AG20443 (cell line): ENCODE results near the gene ITPR2.
A peak's percentile ranks its signal among the peaks of the same experiment; 100 is the strongest.
"Not testable (repeated sequence)": the region's sequence is repeated elsewhere in the genome, so short reads cannot be mapped to it uniquely, and the experiment has no call there.

Experiments
- DNase-seq: peaks from one replicate; pipeline ENCODE4 v3.0.0; 2012; ENCODE audit warnings: low spot score, mixed read lengths

Gene ITPR2

GRCh38 chr12:26832822-26833742 is at the start of gene ITPR2:
TSS of gene ITPR2 (minus strand) at chr12:26833194. CDS start at chr12:26832781, 413 bp downstream.
- peak; percentile 98 for DNase-seq

GRCh38 chr12:26880625-26881024 is 47.6 kb upstream of the ITPR2 start:
- no peak for DNase-seq

GRCh38 chr12:26878661-26879119 is 45.7 kb upstream of the ITPR2 start:
- DNase-seq: peak; percentile 40

GRCh38 chr12:26874501-26875296 is 41.7 kb upstream of the ITPR2 start:
- no peak for DNase-seq

GRCh38 chr12:26872625-26873024 is 39.6 kb upstream of the ITPR2 start:
- no peak for DNase-seq

GRCh38 chr12:26871985-26872384 is 39.0 kb upstream of the ITPR2 start:
- no peak for DNase-seq

GRCh38 chr12:26870491-26871419 is 37.8 kb upstream of the ITPR2 start:
- DNase-seq: peak; percentile 29

- no peak for DNase-seq
Observed at GRCh38 chr12:26869908-26870459, 37.0 kb upstream of the ITPR2 start.

GRCh38 chr12:26869104-26869494 is 36.1 kb upstream of the ITPR2 start:
- no peak for DNase-seq

GRCh38 chr12:26868447-26869103 is 35.6 kb upstream of the ITPR2 start:
- DNase-seq: no peak

- no peak for DNase-seq
Observed at GRCh38 chr12:26867080-26867479, 34.1 kb upstream of the ITPR2 start.

- DNase-seq: no peak
Observed at GRCh38 chr12:26863515-26863914, 30.5 kb upstream of the ITPR2 start.

GRCh38 chr12:26862787-26863186 is 29.8 kb upstream of the ITPR2 start:
- DNase-seq: not testable (repeated sequence)

- DNase-seq: no peak
Observed at GRCh38 chr12:26861690-26862089, 28.7 kb upstream of the ITPR2 start.

GRCh38 chr12:26857465-26858176 is 24.6 kb upstream of the ITPR2 start:
- no peak for DNase-seq

GRCh38 chr12:26855337-26855736 is 22.3 kb upstream of the ITPR2 start:
- no peak for DNase-seq

GRCh38 chr12:26854031-26854390 is 21.0 kb upstream of the ITPR2 start:
- DNase-seq: no peak

- peak; percentile 80 for DNase-seq
Observed at GRCh38 chr12:26853303-26854030, 20.5 kb upstream of the ITPR2 start.

GRCh38 chr12:26851031-26851809 is 18.2 kb upstream of the ITPR2 start:
- DNase-seq: no peak
